RWPE2 (cell line): ENCODE data around the gene OSM.
A peak's percentile ranks its signal among the peaks of the same experiment; 100 is the strongest.

ENCODE experiments used
- ATAC-seq: fragments of 200-7000 bp; cut with Tn5 transposase; 3 replicates; pipeline ENCODE4 v1.9.1; 2021; ENCODE audit warnings: low read depth
- DNase-seq: peaks from one replicate; pipeline ENCODE4 v3.0.0-alpha.2; 2020; ENCODE audit warnings: low spot score
- H3K27ac ChIP-seq: fragments of 450-650 bp; 2 replicates; pipeline ENCODE4 v1.5.1; 2017; ENCODE audit warnings: mild to moderate bottlenecking; ENCODE audit not compliant: poor library complexity, severe bottlenecking
- H3K27me3 ChIP-seq: fragments of 250-450 bp; sonication (Bioruptor Pico); 2 replicates; pipeline ENCODE4 v1.5.1; 2021; ENCODE audit warnings: mild to moderate bottlenecking, moderate library complexity; ENCODE audit not compliant: insufficient read depth, poor library complexity, severe bottlenecking
- H3K36me3 ChIP-seq: fragments of 250-450 bp; sonication (Bioruptor Pico); 2 replicates; pipeline ENCODE4 v1.5.1; 2020; ENCODE audit warnings: low read depth, mild to moderate bottlenecking, moderate library complexity
- H3K4me1 ChIP-seq: fragments of 250-450 bp; sonication (Bioruptor Pico); 2 replicates; pipeline ENCODE4 v1.5.1; 2021; ENCODE audit warnings: mild to moderate bottlenecking, moderate library complexity; ENCODE audit not compliant: insufficient read depth, poor library complexity, severe bottlenecking
- H3K4me3 ChIP-seq: fragments of 250-450 bp; sonication (Bioruptor Pico); 2 replicates; pipeline ENCODE4 v1.5.1; 2021; ENCODE audit warnings: mild to moderate bottlenecking, moderate library complexity; ENCODE audit not compliant: severe bottlenecking
- H3K9me3 ChIP-seq: fragments of 250-450 bp; sonication (Bioruptor Pico); 2 replicates; pipeline ENCODE4 v1.5.1; 2021; ENCODE audit warnings: mild to moderate bottlenecking, moderate library complexity; ENCODE audit not compliant: severe bottlenecking
- TF ChIP-seq, protein P1 (sequence below): fragments of 450-650 bp; IDR thresholded peaks from one replicate; pipeline ENCODE4 v1.5.1; 2017; ENCODE audit warnings: mild to moderate bottlenecking, moderate library complexity; ENCODE audit not compliant: poor library complexity, severe bottlenecking

The OSM gene

DNA sequence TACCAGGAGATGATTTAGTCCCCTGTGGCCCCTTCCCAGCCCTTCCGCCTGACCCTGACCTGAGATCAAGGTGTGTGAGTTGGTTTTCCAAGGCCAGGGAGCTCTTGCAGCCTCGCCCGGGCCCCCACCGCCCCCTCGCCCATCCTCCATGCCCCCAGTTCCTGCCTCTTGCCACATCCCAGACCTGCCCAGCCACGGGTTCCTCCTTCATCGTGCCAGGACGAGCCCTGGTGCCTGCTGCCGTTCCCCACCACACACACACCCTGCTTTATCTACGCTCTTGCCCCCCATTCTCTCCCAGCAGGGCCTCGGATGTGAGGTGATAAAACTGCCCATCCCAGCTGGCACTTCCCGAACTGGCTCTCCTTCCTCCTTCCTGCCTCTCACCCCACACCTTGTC is 18.7 kb downstream of the OSM start:
- Histone ChIP-seq H3K4me3 (no peak overlapping the region), H3K4me1 (peaks cover 18% of the 10 kb centered on the region), H3K9me3 (no peaks in the 10 kb centered on the region), H3K36me3 (no peaks in the 10 kb centered on the region), H3K27me3 (no peaks in the 10 kb centered on the region), H3K27ac (no peak overlapping the region)
- no peak for DNase-seq
- TF ChIP-seq, protein P1, sequence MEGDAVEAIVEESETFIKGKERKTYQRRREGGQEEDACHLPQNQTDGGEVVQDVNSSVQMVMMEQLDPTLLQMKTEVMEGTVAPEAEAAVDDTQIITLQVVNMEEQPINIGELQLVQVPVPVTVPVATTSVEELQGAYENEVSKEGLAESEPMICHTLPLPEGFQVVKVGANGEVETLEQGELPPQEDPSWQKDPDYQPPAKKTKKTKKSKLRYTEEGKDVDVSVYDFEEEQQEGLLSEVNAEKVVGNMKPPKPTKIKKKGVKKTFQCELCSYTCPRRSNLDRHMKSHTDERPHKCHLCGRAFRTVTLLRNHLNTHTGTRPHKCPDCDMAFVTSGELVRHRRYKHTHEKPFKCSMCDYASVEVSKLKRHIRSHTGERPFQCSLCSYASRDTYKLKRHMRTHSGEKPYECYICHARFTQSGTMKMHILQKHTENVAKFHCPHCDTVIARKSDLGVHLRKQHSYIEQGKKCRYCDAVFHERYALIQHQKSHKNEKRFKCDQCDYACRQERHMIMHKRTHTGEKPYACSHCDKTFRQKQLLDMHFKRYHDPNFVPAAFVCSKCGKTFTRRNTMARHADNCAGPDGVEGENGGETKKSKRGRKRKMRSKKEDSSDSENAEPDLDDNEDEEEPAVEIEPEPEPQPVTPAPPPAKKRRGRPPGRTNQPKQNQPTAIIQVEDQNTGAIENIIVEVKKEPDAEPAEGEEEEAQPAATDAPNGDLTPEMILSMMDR = no peak
- no peak for ATAC-seq

GRCh38 chr22:30247561-30247960 is 19.1 kb downstream of the OSM start:
- no peaks in the 10 kb centered on the region for H3K27me3 ChIP-seq
- no peak overlapping the region for H3K27ac ChIP-seq
- H3K4me1 ChIP-seq = peaks cover 18% of the 10 kb centered on the region
- no peaks in the 10 kb centered on the region for H3K36me3 ChIP-seq
- TF ChIP-seq, protein P1 = no peak
- DNase-seq (no peak), ATAC-seq (no peak)
- no peak overlapping the region for H3K4me3 ChIP-seq
- H3K9me3 ChIP-seq = no peaks in the 10 kb centered on the region

DNA sequence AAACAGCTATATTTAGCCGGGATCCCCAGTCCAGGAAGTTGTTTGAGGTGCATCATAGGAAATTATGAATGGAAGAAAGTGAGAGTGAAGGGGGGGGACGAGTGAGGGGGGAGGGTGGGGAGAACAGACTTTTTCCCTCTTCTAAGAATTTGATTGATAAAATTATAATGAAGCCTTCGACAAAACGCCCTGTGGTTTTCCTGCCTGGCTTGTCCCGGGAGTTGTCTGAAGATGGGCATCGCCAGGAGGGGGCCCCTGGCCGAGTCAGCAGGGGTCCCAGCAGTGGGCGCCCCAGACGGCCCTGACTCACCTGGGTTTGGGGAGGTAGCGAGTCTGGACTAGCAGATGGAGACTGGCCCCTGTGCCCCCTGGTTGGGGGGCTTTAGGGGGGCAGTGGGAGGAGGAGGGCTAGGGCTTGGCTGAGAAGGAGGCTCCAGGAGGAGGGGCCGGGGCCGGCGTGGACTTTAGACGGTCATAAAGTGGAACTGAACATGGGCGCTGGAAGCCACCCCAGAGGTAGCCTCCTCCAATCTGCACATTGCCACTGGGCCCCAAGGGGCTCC is 19.8 kb downstream of the OSM start:
- Histone ChIP-seq H3K27ac (peak overlapping the region; percentile 8), H3K9me3 (no peaks in the 10 kb centered on the region), H3K4me1 (peaks cover 15% of the 10 kb centered on the region), H3K36me3 (no peaks in the 10 kb centered on the region), H3K4me3 (peak overlapping the region; percentile 36), H3K27me3 (no peaks in the 10 kb centered on the region)
- no peak for ATAC-seq
- TF ChIP-seq, protein P1 = peak; percentile 8
- no peak for DNase-seq

DNA sequence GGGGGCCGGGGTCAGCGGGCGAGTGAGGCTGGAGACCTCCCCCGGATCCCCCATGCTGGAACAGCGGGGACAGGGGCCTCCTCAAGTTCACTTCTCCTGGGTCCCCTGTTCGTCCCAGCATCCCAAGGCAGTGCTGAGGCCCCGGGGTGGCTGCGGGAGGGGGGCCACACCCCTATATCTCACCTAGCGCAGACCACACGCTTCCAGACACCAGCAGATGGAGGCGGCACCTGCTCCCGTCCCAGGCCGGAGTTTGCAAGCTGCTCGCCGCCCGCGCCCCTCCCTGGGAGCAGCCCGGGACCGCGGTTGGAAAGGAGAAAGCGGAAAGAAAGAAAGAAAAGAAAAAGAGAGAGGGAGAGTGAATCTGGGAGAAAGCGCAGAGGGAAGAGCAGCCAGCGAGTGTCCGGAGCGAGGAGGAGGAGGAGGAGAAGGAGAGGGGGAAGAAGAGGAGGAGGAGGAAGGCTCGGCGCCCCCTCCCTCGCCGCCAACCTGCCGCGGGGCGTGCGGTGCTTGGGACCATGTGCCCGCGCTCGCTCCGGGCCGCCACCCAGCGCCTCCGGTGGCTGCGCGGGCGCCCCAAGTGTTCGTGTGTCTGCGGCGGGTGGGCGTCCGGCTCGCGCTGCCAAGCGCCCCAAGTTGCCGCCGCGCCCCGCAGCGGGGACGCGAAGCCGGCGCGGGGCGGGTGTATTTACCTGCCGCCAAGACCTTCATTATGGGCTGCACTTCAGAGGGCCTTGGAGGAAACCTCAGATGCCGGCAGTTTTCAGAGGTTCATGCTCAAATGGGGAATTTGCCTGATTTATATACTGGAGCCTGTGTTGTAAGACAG is 20.5 kb downstream of the OSM start, which contains the start of gene LIF:
Gene LIF (minus strand): TSS at position 775 of the 829 bp plus-strand sequence. CDS start 64 bp downstream, at position 711.
- H3K4me3 ChIP-seq = peak within 1 kb of the TSS; percentile 36
- no peaks in the 10 kb centered on the region for H3K27me3 ChIP-seq
- peaks cover 8% of the 10 kb centered on the region for H3K4me1 ChIP-seq
- DNase-seq (no peak), ATAC-seq (peak; percentile 28)
- TF ChIP-seq, protein P1 = peak; percentile 35
- H3K9me3 ChIP-seq = no peaks in the 10 kb centered on the region
- peak within 1 kb of the TSS; percentile 8 for H3K27ac ChIP-seq
- no peaks in the 10 kb centered on the region for H3K36me3 ChIP-seq
